Breast epithelium (tissue), 4 donors: Measurements from ENCODE around the gene SUMF2. TPM values are rescaled to one million over a fixed set of nuclear protein-coding genes. Genes with fewer than 3 reads are reported as not detected.

Source experiments
- DNase-seq, 2 donors: peaks; one replicate each; pipeline ENCODE4 v3.0.0-alpha.2; 2019; ENCODE audit warnings: low spot score in 2 of 2
- H3K27ac ChIP-seq, 2 donors: fragments of 200-600 bp; sonication (generic) in 1 of 2; one replicate each; pipeline ENCODE4 v1.5.1; 2016 to 2019; ENCODE audit warnings: mild to moderate bottlenecking in 1 of 2
- H3K27me3 ChIP-seq, 2 donors: fragments of 200-600 bp; sonication (generic) in 1 of 2; one replicate each; pipeline versions ENCODE4 v1.5.1 to v1.6.0; 2017 to 2019; ENCODE audit warnings: control low read depth in 1 of 2, mild to moderate bottlenecking in 1 of 2
- H3K36me3 ChIP-seq: fragments of 200-600 bp; one replicate; pipeline ENCODE4 v1.5.1; 2019
- H3K4me1 ChIP-seq, 2 donors: fragments of 200-600 bp; sonication (generic); one replicate each; pipeline ENCODE4 v1.5.1; 2016 to 2019; ENCODE audit warnings: control low read depth in 1 of 2
- H3K4me3 ChIP-seq, 3 donors: fragments of 200-600 bp; sonication (generic); 1 replicate in 2 of 3; 2 replicates in 1 of 3; pipeline ENCODE4 v1.5.1; 2016 to 2019; ENCODE audit warnings: mild to moderate bottlenecking in 3 of 3, moderate library complexity in 2 of 3
- H3K9me3 ChIP-seq, 2 donors: fragments of 200-600 bp; sonication (generic) in 1 of 2; one replicate each; pipeline ENCODE4 v1.5.1; 2016 to 2019; ENCODE audit warnings: control low read depth in 1 of 2
- CTCF ChIP-seq, 3 donors: fragments of 450-650 bp; IDR thresholded peaks; one replicate each; pipeline ENCODE4 v1.5.1; 2016 to 2017; ENCODE audit warnings: antibody characterized with exemption in 3 of 3, mild to moderate bottlenecking in 3 of 3, moderate library complexity in 3 of 3
- POLR2A ChIP-seq: fragments of 450-650 bp; IDR thresholded peaks from one replicate; pipeline ENCODE4 v1.6.1; 2016; ENCODE audit warnings: antibody characterized with exemption, mild to moderate bottlenecking, moderate library complexity
- POLR2AphosphoS5 ChIP-seq, 3 donors: sonication (generic); formaldehyde crosslinking; IDR thresholded peaks; one replicate each; pipeline ENCODE4 v1.6.1; 2017; ENCODE audit warnings: antibody characterized with exemption in 3 of 3
- intact Hi-C: fragments of 100-400 bp; cut with DNase I; formaldehyde crosslinking; loops from one replicate; pipeline ENCODE4 v1.15.1; 2023; ENCODE audit warnings: low total_unique reads
- total RNA-seq, 3 donors: library from RNA; depleted of rRNA; stranded (reverse); fragments of >200 nt; gene quantifications; one replicate each; pipeline ENCODE4 v1.1.0, GENCODE V29; 2016

The SUMF2 gene
- total RNA-seq, 3 donors from 2014 or later = 123 to 131 (median 127) TPM

- Histone ChIP-seq H3K9me3 (no peaks in the 10 kb centered on the region), H3K4me1 (no peaks in the 10 kb centered on the region), H3K27me3 (no peaks in the 10 kb centered on the region), H3K36me3 (no peaks in the 10 kb centered on the region), H3K4me3 (no peak overlapping the region), H3K27ac (no peak overlapping the region)
- no peak for TF ChIP-seq POLR2AphosphoS5 (IDR thresholded peaks at IDR 0.05)
- TF ChIP-seq POLR2A = no peak
- TF ChIP-seq CTCF (IDR thresholded peaks at IDR 0.05) = no peak
- no peak for DNase-seq
- intact Hi-C loops = no loop called here
Measured at GRCh38 chr7:56121440-56121839, 57.4 kb downstream of the SUMF2 start.

- no peaks in the 10 kb centered on the region for H3K36me3 ChIP-seq
- no peaks in the 10 kb centered on the region for H3K9me3 ChIP-seq
- H3K4me1 ChIP-seq = no peaks in the 10 kb centered on the region
- intact Hi-C loops = no loop called here
- TF ChIP-seq POLR2A (no peak), CTCF (IDR thresholded peaks at IDR 0.05) (no peak), POLR2AphosphoS5 (IDR thresholded peaks at IDR 0.05) (no peak)
- DNase-seq = no peak
- no peak overlapping the region for H3K27ac ChIP-seq
- no peaks in the 10 kb centered on the region for H3K27me3 ChIP-seq
- H3K4me3 ChIP-seq = no peak overlapping the region
Measured at GRCh38 chr7:56124981-56125380, 60.9 kb downstream of the SUMF2 start.

- DNase-seq = no peak
- no peaks in the 10 kb centered on the region for H3K9me3 ChIP-seq
- no peaks in the 10 kb centered on the region for H3K27me3 ChIP-seq
- H3K4me1 ChIP-seq = no peaks in the 10 kb centered on the region
- TF ChIP-seq CTCF (IDR thresholded peaks at IDR 0.05) = no peak
- no peak for TF ChIP-seq POLR2A
- TF ChIP-seq POLR2AphosphoS5 (IDR thresholded peaks at IDR 0.05) = no peak
- intact Hi-C loops = no loop called here
- no peak overlapping the region for H3K4me3 ChIP-seq
- no peaks in the 10 kb centered on the region for H3K36me3 ChIP-seq
- no peak overlapping the region for H3K27ac ChIP-seq
Measured at GRCh38 chr7:56125831-56126230, 61.7 kb downstream of the SUMF2 start.

- intact Hi-C loops = no loop called here
- Histone ChIP-seq H3K27me3 (no peaks in the 10 kb centered on the region), H3K4me1 (no peaks in the 10 kb centered on the region), H3K36me3 (no peaks in the 10 kb centered on the region), H3K4me3 (no peak overlapping the region), H3K9me3 (no peaks in the 10 kb centered on the region), H3K27ac (no peak overlapping the region)
- TF ChIP-seq POLR2AphosphoS5 (IDR thresholded peaks at IDR 0.05) = no peak
- TF ChIP-seq POLR2A = no peak
- TF ChIP-seq CTCF (IDR thresholded peaks at IDR 0.05) = no peak
- no peak for DNase-seq
Measured at GRCh38 chr7:56127241-56127975, 63.3 kb downstream of the SUMF2 start.

Other genes with a start within 250 kb of the SUMF2 start
- gene SEPTIN14, start 201.5 kb upstream of the SUMF2 start, total RNA-seq = not detected
- 1 to 10 TPM; 2.6 to 5.8 (median 4.2) TPM for gene ZNF713, start 176.8 kb upstream of the SUMF2 start, total RNA-seq
- gene MRPS17, start 112.4 kb upstream of the SUMF2 start, total RNA-seq = 10 to 100 TPM in 1 of 3 donors, 1 to 10 TPM in 2; 6.9 to 10.4 (median 9.2) TPM
- gene NIPSNAP2, start 99.7 kb upstream of the SUMF2 start, total RNA-seq = 100 to 1,000 TPM in 1 of 3 donors, 10 to 100 TPM in 2; 79.8 to 128 (median 87.2) TPM
- gene PSPH, start 12.8 kb upstream of the SUMF2 start, total RNA-seq = 10 to 100 TPM; 11.4 to 17.7 (median 14.4) TPM
- 100 to 1,000 TPM in 2 of 3 donors, 10 to 100 TPM in 1; 75.7 to 137 (median 112) TPM for gene CCT6A, start 12.5 kb upstream of the SUMF2 start, total RNA-seq
- gene PHKG1, start 28.7 kb downstream of the SUMF2 start, total RNA-seq = 1 to 10 TPM; 2.6 to 4.3 (median 2.8) TPM
- 100 to 1,000 TPM; 327 to 371 (median 363) TPM for gene CHCHD2, start 42.2 kb downstream of the SUMF2 start, total RNA-seq
- 10 to 100 TPM in 1 of 3 donors, 1 to 10 TPM in 1, not detected in 1; 5.2 to 10.1 TPM for gene NUPR2, start 52.1 kb downstream of the SUMF2 start, total RNA-seq